HS-27A (cell line): ENCODE data around the gene GLIS2.

Source experiments
- DNase-seq: peaks from one replicate; pipeline ENCODE4 v3.0.0-alpha.2; 2012; ENCODE audit warnings: low read depth, missing footprints

The GLIS2 gene

GRCh38 chr16:4383591-4384444 lies 68.0 kb downstream of the GLIS2 start:
- DNase-seq: no peak

GRCh38 chr16:4384509-4384942 lies 68.7 kb downstream of the GLIS2 start:
- DNase-seq: no peak

GRCh38 chr16:4385066-4385788 lies 69.4 kb downstream of the GLIS2 start:
- no peak for DNase-seq

- DNase-seq: no peak
These were observed 70.1 kb downstream of the GLIS2 start for GRCh38 chr16:4385789-4386450.

GRCh38 chr16:4386451-4386805 lies 70.6 kb downstream of the GLIS2 start:
- DNase-seq: no peak

- no peak for DNase-seq
These were observed 71.2 kb downstream of the GLIS2 start for GRCh38 chr16:4386951-4387565.

- DNase-seq: no peak
These were observed 71.9 kb downstream of the GLIS2 start for GRCh38 chr16:4387781-4388180.

- DNase-seq: no peak
These were observed 72.6 kb downstream of the GLIS2 start for GRCh38 chr16:4388271-4389021.
